Left lobe of liver (tissue), 2 donors: ENCODE results near the gene GNG3. TPM values are rescaled to one million over a fixed set of nuclear protein-coding genes. Genes with fewer than 3 reads are reported as not detected.
"Not testable (repeated sequence)": the region's sequence is repeated elsewhere in the genome, so short reads cannot be mapped to it uniquely, and the experiment has no call there.

Experiments
- ATAC-seq: fragments of 200-7000 bp; cut with Tn5 transposase; one replicate; pipeline ENCODE4 v1.9.1; 2020; ENCODE audit warnings: mild to moderate bottlenecking, moderate library complexity
- DNase-seq: peaks from one replicate; pipeline ENCODE4 v3.0.0-alpha.2; 2020; ENCODE audit warnings: low spot score
- total RNA-seq: library from RNA; stranded (reverse); gene quantifications from one replicate; pipeline ENCODE4 v1.2.1, GENCODE V29; 2021
- donor health status: DM: no; HTN: no; CAD: no; lungs with moderate emphysema.
- donor health status: DM: no; HTN: yes; CAD: no.

Gene GNG3
- total RNA-seq = 0.20 TPM

DNA sequence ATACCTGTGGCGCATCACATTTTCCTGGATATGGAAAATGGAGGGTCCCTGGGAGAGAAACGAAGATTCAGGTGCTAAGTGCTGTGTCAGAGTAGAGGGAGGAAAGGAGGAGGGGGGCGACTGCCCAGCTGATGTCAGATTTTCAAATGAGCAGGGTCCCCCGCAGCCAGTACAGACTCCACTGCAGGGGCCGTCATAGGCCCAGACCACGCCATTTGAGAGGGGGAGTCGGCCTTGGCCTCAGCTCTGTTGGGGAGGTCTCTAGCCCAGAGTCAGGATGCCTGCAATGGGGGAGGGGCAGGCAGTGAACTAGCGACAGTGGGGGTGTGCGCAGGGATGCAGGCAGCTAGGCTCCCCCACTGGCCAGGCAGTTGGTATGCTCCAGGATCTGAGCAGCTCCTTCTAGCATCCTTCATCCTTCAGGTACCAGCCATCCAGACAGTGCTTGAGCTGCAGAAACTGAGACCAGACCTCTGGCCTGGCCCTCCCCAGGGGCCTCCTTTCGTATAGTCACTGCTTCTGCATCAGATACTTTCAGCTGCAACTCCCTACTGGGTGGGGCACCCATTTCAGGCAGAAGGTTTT, at the start of gene GNG3, which contains the start of gene BSCL2:
GNG3 (plus strand) TSS at position 400 of the 585 bp plus-strand sequence. CDS start 620 bp downstream, outside the sequence.
BSCL2 (minus strand) TSS at position 148 of the 585 bp plus-strand sequence. CDS start 229 bp downstream, outside the sequence.
- DNase-seq (no peak), ATAC-seq (no peak)

DNA sequence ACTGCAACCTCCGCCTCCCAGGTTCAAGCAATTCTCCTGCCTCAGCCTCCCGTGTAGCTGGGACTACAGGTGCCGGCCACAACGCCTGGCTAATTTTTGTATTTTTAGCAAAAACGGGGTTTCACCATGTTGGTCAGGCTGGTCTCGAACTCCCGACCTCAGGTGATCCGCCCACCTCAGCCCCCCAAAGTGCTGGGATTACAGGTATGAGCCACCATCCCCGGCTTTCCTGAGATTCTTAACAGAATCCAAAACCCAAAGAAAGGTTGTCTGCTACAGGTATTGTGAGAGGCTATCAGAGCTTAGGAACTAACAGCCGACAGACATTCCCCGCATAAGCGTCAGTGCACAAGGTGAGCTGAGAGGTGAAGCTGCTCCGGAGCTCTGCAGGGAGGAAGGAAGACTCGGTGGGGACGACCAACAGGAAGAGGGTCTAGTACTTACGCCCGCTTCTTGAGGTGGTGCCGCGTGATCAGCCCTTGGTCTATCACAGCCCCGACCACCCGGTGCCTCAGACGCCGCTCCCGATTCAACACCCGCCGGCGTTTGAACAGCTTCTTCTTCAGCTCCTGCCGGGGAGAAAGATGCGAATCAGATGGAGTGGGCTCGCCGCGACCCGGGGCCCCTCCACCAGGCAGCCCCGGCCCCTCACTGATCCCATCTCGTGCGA, 42.9 kb upstream of the GNG3 start:
- no peak for DNase-seq
- peak; percentile 43 for ATAC-seq

DNA sequence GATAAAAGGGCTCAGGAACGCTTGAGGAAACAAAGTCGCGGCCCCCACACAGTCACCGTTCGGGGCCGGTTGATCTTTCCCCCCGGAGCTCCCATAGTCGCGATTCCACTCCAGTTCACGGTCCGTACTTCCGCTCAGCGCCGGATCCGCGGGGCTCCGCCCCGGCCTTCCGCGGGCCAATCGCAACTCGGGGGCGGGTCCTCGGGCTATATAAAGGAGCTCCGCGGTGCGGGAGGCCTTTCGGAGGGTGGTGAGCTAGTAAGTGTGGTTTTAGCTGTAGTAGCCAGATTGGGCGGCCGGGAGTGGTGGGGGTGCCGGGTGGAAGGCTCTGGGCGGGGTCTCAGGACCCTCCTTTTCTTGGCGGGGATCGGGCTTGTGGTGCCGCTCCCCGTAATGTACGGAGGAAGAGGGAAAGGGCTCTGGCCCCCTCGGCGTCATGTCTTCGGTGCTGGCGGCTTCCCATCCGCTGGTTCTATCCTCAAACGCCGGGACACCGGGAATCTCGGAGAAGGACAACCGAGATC, 42.3 kb upstream of the GNG3 start, which contains the start of the genes C11orf98 and CSKMT:
C11orf98 (minus strand) TSS at position 136 of the 524 bp plus-strand sequence; CDS start at position 95, 41 bp downstream.
CSKMT (plus strand) TSS at position 238 of the 524 bp plus-strand sequence. CDS start 568 bp downstream, outside the sequence.
- DNase-seq = peak; percentile 96
- peak; percentile 93 for ATAC-seq

DNA sequence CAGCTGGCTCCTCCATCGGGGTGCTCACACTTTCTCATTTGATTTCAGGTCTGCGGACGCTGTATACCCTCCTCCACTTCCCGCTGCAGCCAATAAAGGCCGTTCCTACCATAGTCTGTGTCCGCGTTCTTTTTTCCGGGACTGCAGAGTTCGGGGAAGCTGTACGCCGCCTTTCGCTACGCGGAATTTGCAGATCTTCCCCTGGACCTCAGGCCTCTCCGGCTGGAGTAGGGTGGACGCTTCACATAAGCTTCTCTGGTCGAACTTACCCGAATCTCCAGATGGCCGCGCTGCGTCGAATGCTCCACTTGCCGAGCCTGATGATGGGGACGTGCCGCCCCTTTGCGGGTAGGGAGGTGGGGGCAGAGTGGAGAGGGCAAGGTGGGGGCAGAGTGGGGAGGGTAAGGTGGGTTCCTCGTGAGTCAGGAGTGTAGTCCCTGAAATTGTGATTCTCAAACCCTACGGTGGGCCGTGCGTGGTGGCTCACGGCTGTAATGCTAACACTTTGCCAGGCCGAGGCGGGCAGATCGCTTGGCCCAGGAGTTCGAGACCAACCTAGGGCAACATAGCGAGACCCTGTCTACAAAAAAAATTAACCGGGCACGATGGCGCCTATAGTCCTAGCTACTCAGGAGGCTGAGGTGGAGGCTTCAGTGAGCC, 41.7 kb upstream of the GNG3 start:
- DNase-seq = peak; percentile 59
- ATAC-seq = peak; percentile 39

DNA sequence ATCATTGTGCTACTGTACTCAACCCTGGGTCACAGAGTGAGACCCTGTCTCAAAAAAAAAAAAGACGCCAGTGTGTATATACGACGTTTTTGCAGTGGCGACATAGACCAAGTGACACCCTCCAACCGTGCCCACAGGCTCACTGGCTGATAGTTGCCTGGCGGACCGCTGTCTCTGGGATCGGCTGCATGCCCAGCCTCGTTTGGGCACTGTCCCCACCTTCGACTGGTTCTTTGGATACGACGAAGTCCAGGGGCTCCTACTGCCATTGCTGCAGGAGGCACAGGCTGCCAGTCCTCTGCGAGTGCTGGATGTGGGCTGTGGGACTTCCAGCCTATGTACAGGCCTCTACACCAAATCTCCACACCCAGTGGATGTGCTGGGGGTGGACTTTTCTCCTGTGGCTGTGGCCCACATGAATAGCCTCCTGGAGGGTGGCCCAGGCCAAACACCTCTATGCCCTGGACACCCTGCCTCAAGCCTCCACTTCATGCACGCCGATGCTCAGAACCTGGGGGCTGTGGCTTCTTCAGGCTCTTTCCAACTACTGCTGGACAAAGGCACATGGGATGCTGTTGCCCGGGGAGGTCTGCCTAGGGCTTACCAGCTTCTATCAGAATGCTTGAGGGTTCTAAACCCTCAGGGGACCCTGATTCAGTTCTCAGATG, 41.1 kb upstream of the GNG3 start:
- ATAC-seq = no peak
- DNase-seq = no peak

DNA sequence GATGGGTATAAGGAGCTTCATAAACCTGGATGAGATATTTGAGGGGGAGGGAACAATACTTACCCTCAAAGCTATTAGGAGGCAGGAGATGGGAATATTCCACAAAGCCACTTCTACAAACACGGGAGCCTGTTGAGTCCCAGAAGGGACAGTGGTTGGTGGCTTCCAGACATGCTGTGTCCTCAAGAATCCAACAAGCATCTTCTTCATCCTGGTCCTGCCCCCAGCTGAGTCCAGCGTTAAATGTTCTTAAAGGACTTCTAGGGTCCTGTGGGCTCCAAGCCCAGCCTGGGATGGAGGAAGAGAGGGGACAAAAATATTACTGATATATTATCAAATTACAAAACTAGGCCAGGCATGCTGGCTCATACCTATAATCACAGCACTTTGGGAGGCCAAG, 40.0 kb upstream of the GNG3 start:
- ATAC-seq (no peak), DNase-seq (no peak)

DNA sequence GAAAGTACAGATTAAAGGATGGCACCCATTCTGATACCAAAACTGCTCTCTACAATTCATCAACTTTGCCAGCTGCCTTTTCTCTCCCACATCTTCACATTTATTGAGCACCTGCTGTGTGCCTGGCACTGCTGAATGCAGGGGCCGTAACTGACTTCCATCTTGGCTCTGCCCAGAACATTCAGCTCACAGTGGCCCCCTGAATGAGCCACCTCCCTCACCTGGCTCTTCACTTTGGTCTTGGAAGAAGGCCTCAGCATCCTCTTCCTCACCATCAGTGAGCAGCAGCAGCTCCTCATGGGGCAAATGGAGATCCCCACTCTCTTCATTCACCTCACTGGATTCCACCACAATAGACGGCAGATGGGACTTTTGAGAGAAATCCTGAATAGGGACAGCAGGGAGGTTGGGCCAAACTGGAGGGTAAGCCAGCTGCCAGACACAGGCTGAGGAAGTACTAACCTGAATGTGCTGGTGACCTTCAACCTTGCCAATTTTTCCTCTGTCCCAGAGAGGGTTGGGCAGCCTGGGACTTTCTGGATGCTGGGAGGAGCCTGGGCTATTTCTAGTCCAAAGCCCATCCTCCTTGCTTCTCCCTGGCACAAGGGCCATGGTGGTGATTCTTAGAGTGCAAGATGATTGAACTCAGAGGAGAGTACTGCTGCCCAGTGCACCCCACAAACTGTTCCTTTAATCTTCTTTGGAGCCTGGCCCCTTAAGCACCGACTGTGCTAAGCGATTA, 37.9 kb upstream of the GNG3 start:
- peak; percentile 77 for DNase-seq
- ATAC-seq = peak; percentile 52

DNA sequence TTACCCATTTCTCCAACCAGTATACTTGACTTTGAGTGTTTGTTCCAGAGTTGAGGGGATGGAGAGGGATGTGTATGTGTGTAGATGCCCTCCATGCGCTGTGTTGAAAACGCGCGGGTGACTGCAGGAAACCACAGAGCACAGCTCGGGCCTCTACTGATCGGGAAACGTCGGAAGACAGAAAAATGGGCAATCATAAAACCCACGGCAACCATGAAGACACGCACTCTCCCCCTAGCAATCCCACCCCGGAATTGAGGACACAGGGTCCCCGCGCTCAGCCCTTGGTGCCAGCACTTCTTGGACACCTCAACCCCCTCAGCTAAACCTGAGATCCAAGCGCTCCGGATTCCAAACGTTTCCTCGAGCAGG, 36.3 kb upstream of the GNG3 start:
- peak; percentile 24 for ATAC-seq
- no peak for DNase-seq

DNA sequence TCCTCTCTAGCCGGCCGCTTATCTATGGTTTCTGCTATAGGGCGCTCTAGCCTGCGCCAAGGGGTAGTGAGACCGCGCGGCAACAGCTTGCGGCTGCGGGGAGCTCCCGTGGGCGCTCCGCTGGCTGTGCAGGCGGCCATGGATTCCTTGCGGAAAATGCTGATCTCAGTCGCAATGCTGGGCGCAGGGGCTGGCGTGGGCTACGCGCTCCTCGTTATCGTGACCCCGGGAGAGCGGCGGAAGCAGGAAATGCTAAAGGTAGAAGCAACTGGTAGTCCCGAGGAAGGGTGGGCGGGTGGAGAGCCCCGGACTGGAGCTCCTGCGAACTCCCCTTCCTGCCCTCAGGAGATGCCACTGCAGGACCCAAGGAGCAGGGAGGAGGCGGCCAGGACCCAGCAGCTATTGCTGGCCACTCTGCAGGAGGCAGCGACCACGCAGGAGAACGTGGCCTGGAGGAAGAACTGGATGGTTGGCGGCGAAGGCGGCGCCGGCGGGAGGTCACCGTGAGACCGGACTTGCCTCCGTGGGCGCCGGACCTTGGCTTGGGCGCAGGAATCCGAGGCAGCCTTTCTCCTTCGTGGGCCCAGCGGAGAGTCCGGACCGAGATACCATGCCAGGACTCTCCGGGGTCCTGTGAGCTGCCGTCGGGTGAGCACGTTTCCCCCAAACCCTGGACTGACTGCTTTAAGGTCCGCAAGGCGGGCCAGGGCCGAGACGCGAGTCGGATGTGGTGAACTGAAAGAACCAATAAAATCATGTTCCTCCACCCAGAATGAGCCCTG, 35.7 kb upstream of the GNG3 start, which contains the start of the genes LBHD1 and UQCC3:
LBHD1 (minus strand) TSS at position 660 of the 782 bp plus-strand sequence. CDS start 2,236 bp downstream, outside the sequence.
UQCC3 (plus strand) TSS at position 66 of the 782 bp plus-strand sequence; CDS start at position 139, 73 bp downstream.
- ATAC-seq (peak; percentile 81), DNase-seq (peak; percentile 78)

DNA sequence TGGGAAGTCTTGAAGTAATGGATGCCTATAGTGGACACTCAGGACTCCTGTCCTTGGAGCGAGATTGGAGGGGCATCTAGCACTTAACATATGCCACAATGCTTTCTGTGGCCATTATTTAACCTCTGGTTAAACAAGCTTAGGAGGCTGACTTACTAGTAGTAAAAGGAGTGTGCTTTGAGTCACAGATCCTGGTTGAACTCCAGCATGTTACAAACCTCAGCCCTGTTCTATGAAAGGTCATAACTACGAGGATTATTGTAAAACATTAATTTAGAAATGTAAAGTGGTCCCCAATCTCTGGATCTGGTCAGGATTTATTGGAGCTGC, 34.3 kb upstream of the GNG3 start:
- ATAC-seq (no peak), DNase-seq (no peak)

DNA sequence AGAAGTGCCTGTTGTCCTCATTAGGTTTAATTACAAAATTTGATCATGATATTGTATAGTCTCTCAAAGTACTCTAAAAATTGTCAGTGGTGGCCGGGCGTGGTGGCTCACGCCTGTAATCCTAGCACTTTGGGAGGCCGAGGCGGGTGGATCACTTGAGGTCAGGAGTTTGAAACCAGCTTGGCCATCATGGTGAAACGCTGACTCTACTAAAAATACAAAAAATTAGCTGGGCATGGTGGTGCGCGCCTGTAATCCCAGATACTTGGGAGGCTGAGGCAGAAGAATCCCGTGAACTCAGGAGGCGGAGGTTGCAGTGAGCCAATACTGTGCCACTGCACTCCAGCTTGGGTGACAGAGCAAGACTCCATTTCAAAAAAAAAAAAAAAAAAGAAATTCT, 32.1 kb upstream of the GNG3 start:
- ATAC-seq, DNase-seq: not testable (repeated sequence)

DNA sequence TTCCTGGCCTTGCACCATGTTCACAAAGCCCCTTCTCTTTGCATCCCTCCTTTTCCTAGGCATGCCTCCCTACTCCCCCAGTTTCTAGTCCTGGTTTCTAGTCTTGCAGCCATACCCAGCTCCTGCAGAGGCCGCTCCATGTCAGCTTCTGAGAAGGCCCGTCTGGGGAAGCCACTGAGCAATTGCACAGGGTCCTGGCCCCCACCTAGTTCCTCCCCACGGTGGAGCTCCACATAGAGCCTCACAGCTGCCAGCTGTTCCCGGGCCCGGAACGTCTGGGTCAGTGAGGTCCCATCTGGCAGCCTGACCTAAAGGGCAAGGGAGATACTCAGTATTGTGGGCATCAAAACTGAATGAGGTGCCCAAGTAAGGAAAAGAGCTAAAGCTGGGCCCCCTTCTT, 30.8 kb upstream of the GNG3 start:
- DNase-seq = no peak
- no peak for ATAC-seq

DNA sequence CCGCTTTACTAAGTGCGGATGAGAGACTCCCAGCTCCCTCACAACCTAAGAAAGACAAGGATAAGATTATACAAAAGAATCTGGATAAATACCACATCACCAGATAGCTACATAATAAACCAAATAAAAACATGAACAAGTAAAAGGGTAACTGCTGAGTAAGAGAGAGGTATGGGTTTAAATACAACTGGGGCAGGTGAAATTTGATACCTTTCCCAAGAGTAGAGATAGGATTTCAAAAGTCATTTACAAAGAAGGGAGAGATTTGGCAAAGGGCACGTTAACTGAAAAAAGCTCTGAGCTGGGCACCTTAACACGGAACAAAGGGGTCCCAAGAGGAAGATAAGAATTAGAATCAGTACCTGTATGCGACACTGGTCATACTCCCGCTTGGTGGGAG, 30.3 kb upstream of the GNG3 start:
- ATAC-seq = no peak
- DNase-seq = no peak

DNA sequence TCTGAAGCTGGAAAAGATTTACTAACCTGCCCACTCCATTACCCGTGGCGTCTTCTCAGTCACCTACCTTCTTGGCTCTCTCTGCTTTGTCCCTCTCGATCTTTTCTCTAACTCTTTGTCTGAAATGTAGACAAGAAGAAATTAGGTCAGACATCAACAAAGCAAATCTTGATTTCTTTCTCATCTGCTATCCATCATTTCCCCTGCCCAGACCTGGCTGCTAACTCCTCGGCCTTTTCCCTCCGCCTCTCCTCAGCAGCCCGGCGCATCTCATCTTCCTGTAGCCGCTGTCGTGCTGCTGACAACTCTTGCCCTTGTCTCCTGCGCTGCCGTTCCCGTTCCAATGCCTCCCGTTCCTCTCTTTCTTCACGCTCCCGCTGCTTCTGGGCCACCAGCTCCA, 29.8 kb upstream of the GNG3 start:
- DNase-seq = no peak

DNA sequence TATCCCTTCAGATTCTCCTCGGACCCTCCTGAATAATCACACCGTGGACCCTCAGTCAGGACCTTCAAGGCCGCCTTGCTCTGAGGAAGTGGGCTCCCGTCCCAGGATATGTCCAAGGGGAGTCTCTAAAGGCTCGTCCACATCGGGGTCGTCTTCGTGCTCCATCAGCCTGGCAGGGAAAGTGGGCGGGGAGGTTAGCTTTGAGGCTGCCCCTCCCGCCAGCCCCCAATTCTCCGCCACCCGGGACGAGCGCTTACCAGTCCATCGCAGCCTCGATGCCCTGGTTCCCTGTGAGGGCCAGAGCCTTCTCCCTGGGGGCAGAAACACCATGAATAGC, 29.1 kb upstream of the GNG3 start:
- ATAC-seq = peak; percentile 7
- no peak for DNase-seq

More for the DNA sequence above, 29.8 kb upstream of the GNG3 start:
- no peak for ATAC-seq

DNA sequence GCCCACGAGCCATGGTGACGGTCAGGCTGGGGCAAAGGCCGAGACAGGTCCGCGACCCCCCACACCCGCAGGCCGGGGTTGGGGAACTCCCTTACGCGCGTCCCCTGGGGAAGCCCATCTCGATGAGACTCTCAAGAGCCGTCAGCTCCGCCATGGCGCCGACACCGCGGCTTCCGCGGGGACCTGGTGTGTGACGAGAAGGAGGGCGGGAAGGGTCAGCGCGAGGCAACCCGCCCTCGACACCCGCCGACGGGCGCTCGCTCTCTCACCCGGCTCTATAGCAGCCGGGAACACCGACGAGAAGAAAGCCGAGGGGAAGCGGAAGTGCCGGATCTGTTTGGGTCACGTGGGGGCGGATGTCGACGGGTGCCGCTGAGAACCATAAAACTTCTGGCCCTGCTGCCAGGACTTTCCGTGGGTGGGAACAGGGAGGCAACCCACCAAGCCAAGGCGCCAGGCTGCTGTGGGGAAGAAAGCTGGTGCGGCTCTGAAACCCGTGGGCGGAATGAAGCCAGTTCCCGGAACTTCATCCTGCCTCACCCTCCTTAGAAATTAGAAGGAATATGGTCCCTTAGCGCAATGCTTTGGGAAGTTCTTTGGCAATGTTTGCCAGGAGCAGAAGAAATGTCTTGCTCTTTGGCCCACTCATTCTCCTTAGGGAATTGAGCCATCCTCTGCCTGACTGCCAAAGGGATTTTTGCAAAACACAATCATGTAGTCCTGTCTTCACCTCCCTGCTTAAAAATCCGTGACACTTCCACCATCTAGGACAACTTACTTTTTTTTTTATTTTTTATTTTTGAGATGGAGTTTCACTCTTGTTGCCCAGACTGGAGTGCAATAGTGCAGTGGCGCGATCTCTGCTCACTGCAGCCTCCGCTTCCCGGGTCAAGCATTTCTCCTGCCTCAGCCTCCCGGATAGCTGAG, 28.4 kb upstream of the GNG3 start, which contains the start of gene UBXN1:
UBXN1 (minus strand) TSS at position 304 of the 927 bp plus-strand sequence; CDS start at position 154, 150 bp downstream.
- ATAC-seq (peak; percentile 83), DNase-seq (peak; percentile 91)

DNA sequence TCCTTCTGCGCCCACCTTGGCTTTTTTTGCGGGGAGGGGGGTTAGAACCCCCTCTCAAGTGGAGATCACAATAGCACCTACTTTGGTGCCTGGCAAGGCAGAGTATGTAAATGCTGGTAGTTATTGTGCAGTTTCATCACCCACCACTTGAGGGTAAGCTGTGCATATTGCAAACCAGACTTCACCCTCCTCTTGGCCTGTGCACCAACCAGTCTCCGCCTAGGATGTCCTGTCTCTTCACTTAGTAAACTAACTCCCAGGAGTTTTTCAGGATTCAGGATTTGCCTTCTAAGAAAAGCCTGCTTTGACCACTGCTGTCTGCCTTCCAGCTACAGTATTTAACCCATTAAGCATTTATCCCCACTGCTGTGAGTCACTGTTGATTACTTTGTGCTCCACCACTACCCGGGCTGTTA, 26.6 kb upstream of the GNG3 start:
- DNase-seq = no peak

DNA sequence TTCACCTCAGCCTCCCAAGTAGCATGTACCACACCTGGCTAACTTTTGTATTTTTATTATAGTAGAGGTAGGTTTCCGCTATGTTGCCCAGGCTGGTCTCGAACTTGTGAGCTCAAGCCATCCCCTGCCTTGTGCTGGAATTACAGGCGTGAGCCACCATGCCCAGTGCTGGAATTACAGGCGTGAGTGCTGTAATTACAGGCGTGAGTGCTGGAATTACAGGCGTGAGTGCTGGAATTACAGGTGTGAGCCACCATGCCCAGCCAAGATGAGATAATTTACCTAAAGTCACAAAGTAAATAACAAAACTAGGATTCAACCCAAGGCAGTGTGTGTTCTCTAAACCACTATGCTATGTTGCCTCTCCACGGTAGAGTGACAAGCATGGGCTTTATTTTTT, 25.0 kb upstream of the GNG3 start:
- ATAC-seq (no peak), DNase-seq (no peak)

More for the DNA sequence above, 26.6 kb upstream of the GNG3 start:
- ATAC-seq = peak; percentile 91
